ENCODE measurements around the gene KLF15.

The KLF15 gene

GRCh38 chr3:126357295-126358037, at the start of gene KLF15:
Gene KLF15, minus strand, starts transcription at chr3:126357408. Its CDS starts 4,486 bp downstream, at chr3:126352922.
- DNase-seq: peak; percentile 88

- DNase-seq: no peak
Observed at GRCh38 chr3:126406389-126407296, 49.4 kb upstream of the KLF15 start.

GRCh38 chr3:126402666-126403302, 45.6 kb upstream of the KLF15 start:
- DNase-seq: no peak

DNA sequence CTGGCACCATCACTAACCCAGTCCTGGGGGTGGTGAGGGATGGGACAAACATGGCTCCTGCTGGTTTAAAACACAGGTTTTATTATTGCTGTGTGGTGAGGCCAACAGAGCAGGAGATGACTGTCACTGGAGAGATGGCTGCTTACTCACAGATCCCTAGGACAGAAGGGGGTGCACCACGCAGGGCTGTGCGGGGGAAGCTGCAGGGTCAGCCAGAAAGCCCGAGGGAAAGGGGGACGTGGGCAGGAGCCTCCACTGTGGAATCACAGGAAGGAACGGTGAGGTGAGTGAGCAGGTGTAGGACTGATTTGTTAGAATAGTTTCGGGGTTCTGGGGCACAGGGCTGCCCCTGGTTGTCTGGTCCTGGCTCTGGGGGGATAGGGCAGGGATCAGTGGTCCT, 45.0 kb upstream of the KLF15 start:
- no peak for DNase-seq

- DNase-seq: no peak
Observed at GRCh38 chr3:126401611-126402160, 44.5 kb upstream of the KLF15 start.

DNA sequence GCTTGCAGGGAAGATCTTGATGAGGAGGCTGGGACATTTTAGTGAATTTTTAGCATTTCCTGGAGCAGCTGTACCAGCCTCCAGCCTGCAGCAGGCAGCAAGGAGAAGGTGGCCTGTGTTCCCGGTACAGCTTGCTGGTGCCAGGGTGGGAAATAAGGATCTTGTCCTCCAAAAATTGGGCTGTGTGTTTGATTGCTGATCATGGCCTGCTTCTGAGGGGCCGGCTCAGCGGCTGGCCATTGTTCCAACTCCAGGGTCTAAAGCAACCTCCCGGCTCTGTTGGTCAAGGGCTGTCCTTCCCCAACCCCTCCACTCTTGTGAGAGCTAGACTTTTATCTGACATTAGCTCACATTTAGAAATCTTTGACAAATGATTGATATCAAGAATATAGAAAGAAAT, 42.5 kb upstream of the KLF15 start:
- DNase-seq: no peak

DNA sequence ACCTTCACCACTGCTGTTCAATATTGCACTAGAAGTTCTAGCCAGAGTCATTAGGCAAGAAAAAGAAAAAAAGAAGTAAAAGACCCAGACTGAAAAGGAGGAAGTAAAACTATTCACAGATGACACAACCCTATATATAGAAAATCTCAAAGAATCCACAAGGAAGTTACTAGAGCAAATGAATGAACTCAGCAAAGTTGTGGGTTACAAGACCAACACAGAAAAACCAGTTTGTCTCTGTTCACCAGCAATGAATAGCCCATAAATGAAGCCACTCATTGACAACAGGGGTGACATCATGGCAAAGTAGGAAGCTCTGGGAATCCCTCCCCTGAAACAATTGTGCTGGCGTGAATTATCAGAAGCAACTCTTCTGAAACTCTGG, 42.1 kb upstream of the KLF15 start:
- no peak for DNase-seq

DNA sequence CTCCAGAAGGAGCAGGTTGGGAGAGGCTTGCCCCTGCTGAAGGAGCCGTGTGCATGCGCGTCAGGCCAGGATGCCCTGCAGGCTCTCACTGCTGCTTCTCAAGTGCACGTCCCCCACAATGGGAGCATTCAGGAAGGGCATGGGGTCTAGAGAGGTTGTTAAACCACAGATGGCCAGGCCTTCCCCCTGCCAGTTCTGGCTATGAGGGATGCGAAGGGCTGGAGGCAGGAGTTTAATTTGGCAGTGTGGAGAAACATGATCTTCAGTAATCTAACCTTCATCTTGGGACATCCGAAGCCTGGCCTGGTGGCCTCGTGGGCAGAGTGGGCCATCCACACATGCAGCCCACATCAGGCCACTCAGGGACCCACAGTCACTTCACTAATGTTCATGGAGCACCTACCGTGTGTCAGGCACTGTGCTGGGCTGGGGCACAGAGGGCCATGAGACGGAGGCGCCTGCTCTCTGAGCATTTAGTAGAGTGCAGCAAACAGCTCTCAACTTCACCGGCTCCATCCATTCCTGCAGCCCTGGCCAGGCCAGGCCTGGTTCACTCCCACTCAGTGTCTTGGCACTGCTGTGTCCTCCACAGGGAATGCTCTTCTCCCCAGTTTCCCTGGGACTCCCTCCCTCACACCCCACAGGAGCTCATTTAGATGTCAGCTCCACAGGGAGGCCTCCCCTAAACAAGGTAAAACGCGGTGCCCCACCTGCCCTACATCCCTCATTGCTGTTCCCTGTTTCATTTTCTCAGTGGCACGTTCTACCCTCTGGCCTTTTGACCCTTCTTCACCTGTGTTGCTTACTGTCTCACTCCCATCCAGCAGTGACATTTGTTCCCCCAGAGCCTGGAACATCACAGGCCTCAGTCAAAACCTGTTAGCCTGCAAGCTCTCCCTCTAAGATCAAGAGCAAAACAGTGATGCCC, 41.5 kb upstream of the KLF15 start:
- DNase-seq: no peak

- DNase-seq: no peak
Observed at GRCh38 chr3:126397610-126398422, 40.6 kb upstream of the KLF15 start.

GRCh38 chr3:126396536-126396935, 39.3 kb upstream of the KLF15 start:
- no peak for DNase-seq

- DNase-seq: no peak
Observed at GRCh38 chr3:126395846-126396513, 38.8 kb upstream of the KLF15 start.

DNA sequence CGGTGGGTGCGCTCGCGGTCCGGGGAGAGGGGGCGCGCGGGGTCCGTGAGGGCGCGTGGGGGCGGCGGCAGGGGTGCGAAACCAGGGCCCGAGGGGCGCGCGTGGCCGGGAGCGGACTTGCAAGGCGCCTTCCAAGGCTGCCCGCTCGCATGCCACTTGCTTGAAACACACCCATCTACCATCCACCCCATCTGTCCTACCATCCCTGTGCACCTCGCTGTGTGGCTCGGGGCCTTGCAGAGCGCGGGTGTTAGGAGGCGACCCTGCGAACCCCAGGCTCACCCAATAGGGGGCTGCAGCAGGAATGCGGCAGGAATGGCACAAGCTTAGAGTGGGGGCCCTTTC, 37.7 kb upstream of the KLF15 start:
- no peak for DNase-seq

GRCh38 chr3:126394179-126394976, 37.2 kb upstream of the KLF15 start, which contains the start of gene CFAP100:
Gene CFAP100, plus strand, starts transcription at chr3:126394909. Its CDS starts 1,092 bp downstream, at chr3:126396001.
- no peak for DNase-seq

- no peak for DNase-seq
Observed at GRCh38 chr3:126393563-126393962, 36.4 kb upstream of the KLF15 start.

DNA sequence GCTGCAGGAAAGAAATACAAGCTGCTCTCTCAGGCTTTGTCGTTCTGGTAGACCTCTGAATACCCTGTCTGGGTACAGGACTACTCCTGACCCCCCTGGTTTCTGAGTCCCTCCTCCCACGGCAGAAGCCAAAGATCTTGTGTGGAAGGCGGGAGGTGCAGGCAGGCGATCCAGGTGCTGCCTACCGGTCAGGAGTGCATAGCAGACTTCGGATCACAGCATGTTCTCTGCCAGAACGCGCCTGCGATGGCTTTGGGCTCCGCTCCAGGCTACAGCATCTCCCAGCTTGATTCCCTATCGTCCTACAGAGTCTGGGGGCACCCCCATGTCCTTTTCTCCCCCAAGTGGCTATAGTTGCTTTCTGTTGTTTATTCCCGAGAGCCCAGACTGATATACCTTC, 35.0 kb upstream of the KLF15 start:
- DNase-seq: no peak

- no peak for DNase-seq
Observed at GRCh38 chr3:126391631-126392030, 34.4 kb upstream of the KLF15 start.

- DNase-seq: no peak
Observed at GRCh38 chr3:126390751-126391150, 33.5 kb upstream of the KLF15 start.

- DNase-seq: no peak
Observed at GRCh38 chr3:126390201-126390600, 33.0 kb upstream of the KLF15 start.

DNA sequence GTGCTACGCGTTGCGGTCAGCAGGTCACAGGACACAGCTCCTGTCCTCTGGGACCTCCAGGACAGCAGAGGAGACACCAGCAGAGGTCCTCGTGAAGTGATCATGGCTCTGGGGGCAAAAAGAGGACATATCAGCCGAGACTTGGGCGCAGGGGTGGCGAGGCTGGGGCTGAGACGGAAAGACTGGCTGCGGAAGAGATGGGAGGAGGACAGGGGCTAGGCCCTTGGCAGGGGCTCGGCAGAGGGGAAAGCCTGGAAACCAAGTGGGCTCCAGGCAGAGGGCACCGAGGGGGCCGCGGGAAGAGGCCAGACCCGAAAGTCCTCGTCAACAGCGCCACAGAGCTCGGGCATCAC, 32.6 kb upstream of the KLF15 start:
- DNase-seq: no peak
